ENCODE measurements around the gene DLGAP4. TPM values are rescaled to one million over a fixed set of nuclear protein-coding genes. Genes with fewer than 3 reads are reported as not detected.

DLGAP4 gene
- polyA plus RNA-seq, 1 of the 3 experiments (the other 2 are of a cell fraction): 31.2 TPM

GRCh38 chr20:36454332-36454697 lies 148.2 kb downstream of the DLGAP4 start:
- Histone ChIP-seq H3K9ac (no peak overlapping the region), H3K4me2 (peak overlapping the region; percentile 47), H4K20me1 (ENCODE audit: insufficient read depth) (no peaks in the 10 kb centered on the region), H3K4me3 (ENCODE audit: low read depth in 2 of 2, low read length in 1 of 2) (no peak overlapping the region), H3K79me2 (ENCODE audit: insufficient read depth) (no peaks in the 10 kb centered on the region), H3K36me3 (replicated peaks in 1 of 2; ENCODE audit: control insufficient read depth in 1 of 2, insufficient read depth in 2 of 2, low read length in 1 of 2) (no peaks in the 10 kb centered on the region), H3F3A (replicated peaks; ENCODE audit: insufficient read depth) (no peaks in the 10 kb centered on the region), H2AFZ (ENCODE audit: low read depth) (no peak overlapping the region), H3K4me1 (ENCODE audit: control insufficient read depth in 1 of 2, insufficient read depth in 2 of 2, low read depth in 1 of 2, low read length in 1 of 2) (peaks cover 0 to 6% of the 10 kb centered on the region in 2 experiments; a peak in 1 of 4 replicates), H3K9me3 (no peaks in the 10 kb centered on the region), H3K9me2 (no peaks in the 10 kb centered on the region), H3K27me3 (ENCODE audit: insufficient read depth) (no peaks in the 10 kb centered on the region), H3K27ac (ENCODE audit: low read depth in 2 of 2, low read length in 1 of 2) (no peak overlapping the region)
- CTCF ChIA-PET: interaction anchor here (2.2 to 3.3 kb wide), 2 partner anchors 15 to 252 kb away, joined by 9 to 19 read pairs; no protein-coding TSS in a partner anchor
- 55% methylated on average over 4 of the region's 4 CpGs for WGBS (ENCODE audit: low lambda C conversion rate)
- DNase-seq: no peak
- POLR2A ChIA-PET: no interaction called here
- TF ChIP-seq SIN3A (IDR thresholded peaks at IDR 0.05; ENCODE audit: borderline replicate concordance, low read depth, low read length): no peak
- no peak for TF ChIP-seq MAX (IDR thresholded peaks at IDR 0.05; ENCODE audit: low read depth)
- no peak for TF ChIP-seq TEAD4 (IDR thresholded peaks at IDR 0.05; ENCODE audit: borderline replicate concordance, insufficient read depth)
- no peak for TF ChIP-seq ELF1 (IDR thresholded peaks at IDR 0.05)
- no peak for TF ChIP-seq TAF1 (IDR thresholded peaks at IDR 0.05; ENCODE audit: borderline replicate concordance, low read depth, low read length)
- no peak for TF ChIP-seq JUND (IDR thresholded peaks at IDR 0.05)
- no peak for TF ChIP-seq YY1 (IDR thresholded peaks at IDR 0.05; ENCODE audit: low read depth)
- TF ChIP-seq EP300 (IDR thresholded peaks at IDR 0.05; ENCODE audit: borderline replicate concordance in 1 of 2, low read depth in 1 of 2, low read length in 1 of 2): no peak
- TF ChIP-seq MEF2A (IDR thresholded peaks at IDR 0.05; ENCODE audit: borderline replicate concordance, low read depth): no peak
- TF ChIP-seq PBX3 (IDR thresholded peaks at IDR 0.05): no peak
- no peak for TF ChIP-seq CHD2 (IDR thresholded peaks at IDR 0.05; ENCODE audit: low read length, partially characterized antibody)
- TF ChIP-seq RAD21 (IDR thresholded peaks at IDR 0.05; ENCODE audit: low read length): no peak
- TF ChIP-seq FOXJ3 (CRISPR knock-in tag; IDR thresholded peaks at IDR 0.05): no peak

- TF ChIP-seq EP300 (IDR thresholded peaks at IDR 0.05; ENCODE audit: borderline replicate concordance in 1 of 2, low read depth in 1 of 2, low read length in 1 of 2): no peak
- TF ChIP-seq MXI1 (IDR thresholded peaks at IDR 0.05; ENCODE audit: low read depth, low read length): peak; percentile 25; the same call in 1 of the 2 replicates
- TF ChIP-seq GATA2 (CRISPR knock-in tag; IDR thresholded peaks at IDR 0.05): no peak
- TF ChIP-seq POLR2AphosphoS5 (IDR thresholded peaks at IDR 0.05; ENCODE audit: low read depth, low read length): no peak
- peak; percentile 5; the same call in 1 of the 2 replicates for TF ChIP-seq PBX3 (IDR thresholded peaks at IDR 0.05)
- TF ChIP-seq RXRA (IDR thresholded peaks at IDR 0.05; ENCODE audit: borderline replicate concordance, low read depth): no peak
- TF ChIP-seq NFIC (IDR thresholded peaks at IDR 0.05; ENCODE audit: borderline replicate concordance): no peak
- TF ChIP-seq REST (IDR thresholded peaks at IDR 0.05; ENCODE audit: low read depth, low read length): no peak
- no peak for TF ChIP-seq EZH2phosphoT487 (IDR thresholded peaks at IDR 0.05; ENCODE audit: borderline replicate concordance, low read depth)
- TF ChIP-seq ELF1 (IDR thresholded peaks at IDR 0.05): no peak
- TF ChIP-seq RFX5 (IDR thresholded peaks at IDR 0.05; ENCODE audit: low read length): no peak
- H3K36me3 ChIP-seq (replicated peaks in 1 of 2; ENCODE audit: control insufficient read depth in 1 of 2, insufficient read depth in 2 of 2, low read length in 1 of 2): no peaks in the 10 kb centered on the region
- H3K79me2 ChIP-seq (ENCODE audit: insufficient read depth): no peaks in the 10 kb centered on the region
- peaks cover 0 to 6% of the 10 kb centered on the region in 2 experiments; a peak in 1 of 4 replicates for H3K4me1 ChIP-seq (ENCODE audit: control insufficient read depth in 1 of 2, insufficient read depth in 2 of 2, low read depth in 1 of 2, low read length in 1 of 2)
- no peaks in the 10 kb centered on the region for H3K27me3 ChIP-seq (ENCODE audit: insufficient read depth)
- no peak overlapping the region for H3K4me3 ChIP-seq (ENCODE audit: low read depth in 2 of 2, low read length in 1 of 2)
- ChIA-PET POLR2A (no interaction called here), CTCF (interaction anchor here (1.4 to 3.3 kb wide), 3 partner anchors 9 to 252 kb away, joined by 4 to 19 read pairs (median 9); no protein-coding TSS in a partner anchor)
- H3K27ac ChIP-seq (ENCODE audit: low read depth in 2 of 2, low read length in 1 of 2): no peak overlapping the region
- DNase-seq: no peak
- peak overlapping the region; percentile 47 for H3K4me2 ChIP-seq
- no peak overlapping the region for H3K9ac ChIP-seq
- no peaks in the 10 kb centered on the region for H3K9me3 ChIP-seq
- WGBS (ENCODE audit: low lambda C conversion rate): 46% methylated on average over 7 of the region's 9 CpGs
- no peak overlapping the region for H2AFZ ChIP-seq (ENCODE audit: low read depth)
- H3K9me2 ChIP-seq: no peaks in the 10 kb centered on the region
- H3F3A ChIP-seq (replicated peaks; ENCODE audit: insufficient read depth): no peaks in the 10 kb centered on the region
- H4K20me1 ChIP-seq (ENCODE audit: insufficient read depth): no peaks in the 10 kb centered on the region
Measured at GRCh38 chr20:36454698-36455427, 148.7 kb downstream of the DLGAP4 start.

All from SK-N-SH (cell line).